Measurements from ENCODE around the gene PNMT. TPM values are rescaled to one million over a fixed set of nuclear protein-coding genes. Genes with fewer than 3 reads are reported as not detected.

Gene PNMT
- polyA plus RNA-seq, 1 donor from 2014 or later = 1.5 TPM

DNA sequence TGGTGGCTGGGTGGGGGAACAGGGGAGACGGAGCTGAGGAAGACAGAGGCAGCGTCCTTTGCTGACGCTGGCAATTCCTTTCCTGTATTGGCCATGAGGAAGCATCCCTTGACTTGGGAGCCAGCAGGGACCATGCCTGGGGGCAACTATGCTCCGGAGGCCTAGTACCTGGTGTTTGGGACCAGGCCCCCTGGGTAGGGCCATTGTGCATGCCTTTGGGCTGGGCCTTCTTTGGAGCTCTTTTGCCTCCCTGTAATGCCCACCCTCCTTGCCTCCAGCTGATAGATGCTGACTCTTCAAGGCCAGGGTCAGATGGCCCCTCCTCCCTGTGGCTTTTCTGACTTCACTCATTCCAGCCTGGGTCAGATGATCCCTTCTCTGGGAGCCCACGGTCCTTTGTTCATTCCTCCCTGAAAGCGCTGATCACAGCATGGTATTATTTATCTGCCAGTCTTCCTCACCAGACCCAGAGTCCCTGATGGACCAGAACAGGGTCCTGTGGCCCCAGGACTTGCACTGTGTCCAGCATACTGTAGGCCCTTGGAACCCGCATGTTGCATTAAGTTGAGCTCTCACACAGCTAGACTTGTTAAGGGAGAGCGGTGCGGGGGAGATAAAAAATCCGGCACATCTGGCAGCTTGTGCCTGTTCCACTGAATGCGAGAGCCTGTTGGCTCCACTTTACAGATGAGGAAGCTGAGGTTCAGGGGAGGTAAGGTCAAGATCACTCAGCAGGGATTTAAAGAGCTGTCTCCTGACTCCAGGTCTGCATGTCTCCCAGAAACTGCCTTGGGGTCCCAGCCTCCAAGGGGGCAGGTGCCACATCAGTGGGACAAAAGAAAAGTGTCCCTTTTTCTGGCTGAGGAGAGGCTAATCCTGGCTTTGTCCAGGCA is 28.4 kb upstream of the PNMT start:
- no peak for TF ChIP-seq EZH2 (IDR thresholded peaks at IDR 0.05; ENCODE audit: borderline replicate concordance, insufficient read depth, low read length, poor library complexity, severe bottlenecking)
- TF ChIP-seq TAF1 (IDR thresholded peaks at IDR 0.05; ENCODE audit: low read depth) = no peak
- no peak for TF ChIP-seq EP300 (conservative IDR thresholded peaks at IDR 0.05; ENCODE audit: poor library complexity, severe bottlenecking)
- TF ChIP-seq, protein P1, sequence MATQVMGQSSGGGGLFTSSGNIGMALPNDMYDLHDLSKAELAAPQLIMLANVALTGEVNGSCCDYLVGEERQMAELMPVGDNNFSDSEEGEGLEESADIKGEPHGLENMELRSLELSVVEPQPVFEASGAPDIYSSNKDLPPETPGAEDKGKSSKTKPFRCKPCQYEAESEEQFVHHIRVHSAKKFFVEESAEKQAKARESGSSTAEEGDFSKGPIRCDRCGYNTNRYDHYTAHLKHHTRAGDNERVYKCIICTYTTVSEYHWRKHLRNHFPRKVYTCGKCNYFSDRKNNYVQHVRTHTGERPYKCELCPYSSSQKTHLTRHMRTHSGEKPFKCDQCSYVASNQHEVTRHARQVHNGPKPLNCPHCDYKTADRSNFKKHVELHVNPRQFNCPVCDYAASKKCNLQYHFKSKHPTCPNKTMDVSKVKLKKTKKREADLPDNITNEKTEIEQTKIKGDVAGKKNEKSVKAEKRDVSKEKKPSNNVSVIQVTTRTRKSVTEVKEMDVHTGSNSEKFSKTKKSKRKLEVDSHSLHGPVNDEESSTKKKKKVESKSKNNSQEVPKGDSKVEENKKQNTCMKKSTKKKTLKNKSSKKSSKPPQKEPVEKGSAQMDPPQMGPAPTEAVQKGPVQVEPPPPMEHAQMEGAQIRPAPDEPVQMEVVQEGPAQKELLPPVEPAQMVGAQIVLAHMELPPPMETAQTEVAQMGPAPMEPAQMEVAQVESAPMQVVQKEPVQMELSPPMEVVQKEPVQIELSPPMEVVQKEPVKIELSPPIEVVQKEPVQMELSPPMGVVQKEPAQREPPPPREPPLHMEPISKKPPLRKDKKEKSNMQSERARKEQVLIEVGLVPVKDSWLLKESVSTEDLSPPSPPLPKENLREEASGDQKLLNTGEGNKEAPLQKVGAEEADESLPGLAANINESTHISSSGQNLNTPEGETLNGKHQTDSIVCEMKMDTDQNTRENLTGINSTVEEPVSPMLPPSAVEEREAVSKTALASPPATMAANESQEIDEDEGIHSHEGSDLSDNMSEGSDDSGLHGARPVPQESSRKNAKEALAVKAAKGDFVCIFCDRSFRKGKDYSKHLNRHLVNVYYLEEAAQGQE (IDR thresholded peaks at IDR 0.05; ENCODE audit: borderline replicate concordance) = no peak
- TF ChIP-seq, protein P2, sequence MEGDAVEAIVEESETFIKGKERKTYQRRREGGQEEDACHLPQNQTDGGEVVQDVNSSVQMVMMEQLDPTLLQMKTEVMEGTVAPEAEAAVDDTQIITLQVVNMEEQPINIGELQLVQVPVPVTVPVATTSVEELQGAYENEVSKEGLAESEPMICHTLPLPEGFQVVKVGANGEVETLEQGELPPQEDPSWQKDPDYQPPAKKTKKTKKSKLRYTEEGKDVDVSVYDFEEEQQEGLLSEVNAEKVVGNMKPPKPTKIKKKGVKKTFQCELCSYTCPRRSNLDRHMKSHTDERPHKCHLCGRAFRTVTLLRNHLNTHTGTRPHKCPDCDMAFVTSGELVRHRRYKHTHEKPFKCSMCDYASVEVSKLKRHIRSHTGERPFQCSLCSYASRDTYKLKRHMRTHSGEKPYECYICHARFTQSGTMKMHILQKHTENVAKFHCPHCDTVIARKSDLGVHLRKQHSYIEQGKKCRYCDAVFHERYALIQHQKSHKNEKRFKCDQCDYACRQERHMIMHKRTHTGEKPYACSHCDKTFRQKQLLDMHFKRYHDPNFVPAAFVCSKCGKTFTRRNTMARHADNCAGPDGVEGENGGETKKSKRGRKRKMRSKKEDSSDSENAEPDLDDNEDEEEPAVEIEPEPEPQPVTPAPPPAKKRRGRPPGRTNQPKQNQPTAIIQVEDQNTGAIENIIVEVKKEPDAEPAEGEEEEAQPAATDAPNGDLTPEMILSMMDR (IDR thresholded peaks at IDR 0.05; ENCODE audit: poor library complexity, severe bottlenecking) = no peak
- TF ChIP-seq SMC3 (conservative IDR thresholded peaks at IDR 0.05; ENCODE audit: poor library complexity) = no peak
- no peak for TF ChIP-seq POLR2AphosphoS5 (IDR thresholded peaks at IDR 0.05)
- no peak for TF ChIP-seq RAD21 (conservative IDR thresholded peaks at IDR 0.05)
- TF ChIP-seq MXI1 (conservative IDR thresholded peaks at IDR 0.05; ENCODE audit: poor library complexity, severe bottlenecking) = no peak
- no peaks in the 10 kb centered on the region for H4K20me1 ChIP-seq (ENCODE audit: insufficient read depth)
- no peak overlapping the region for H3K27ac ChIP-seq (ENCODE audit: low read length)
- H3K9ac ChIP-seq (ENCODE audit: low read length) = no peak overlapping the region
- H3K4me3 ChIP-seq (ENCODE audit: low read length) = no peak overlapping the region
- no peaks in the 10 kb centered on the region for H3K27me3 ChIP-seq (ENCODE audit: insufficient read depth, low read depth, low read length)
- H3K36me3 ChIP-seq (ENCODE audit: insufficient read depth, low read length) = no peaks in the 10 kb centered on the region
- H3F3A ChIP-seq (ENCODE audit: insufficient read depth, low read length, poor library complexity, severe bottlenecking) = no peaks in the 10 kb centered on the region
- no peak overlapping the region for H2AFZ ChIP-seq (ENCODE audit: low read depth, low read length)
- H3K9me2 ChIP-seq (ENCODE audit: insufficient read depth, low read length) = no peaks in the 10 kb centered on the region
- H3K9me3 ChIP-seq (ENCODE audit: low read length) = no peaks in the 10 kb centered on the region
- H3K4me2 ChIP-seq (ENCODE audit: low read length) = no peak overlapping the region
- peaks cover 18% of the 10 kb centered on the region for H3K79me2 ChIP-seq (replicated peaks; ENCODE audit: insufficient read depth, low read length)

DNA sequence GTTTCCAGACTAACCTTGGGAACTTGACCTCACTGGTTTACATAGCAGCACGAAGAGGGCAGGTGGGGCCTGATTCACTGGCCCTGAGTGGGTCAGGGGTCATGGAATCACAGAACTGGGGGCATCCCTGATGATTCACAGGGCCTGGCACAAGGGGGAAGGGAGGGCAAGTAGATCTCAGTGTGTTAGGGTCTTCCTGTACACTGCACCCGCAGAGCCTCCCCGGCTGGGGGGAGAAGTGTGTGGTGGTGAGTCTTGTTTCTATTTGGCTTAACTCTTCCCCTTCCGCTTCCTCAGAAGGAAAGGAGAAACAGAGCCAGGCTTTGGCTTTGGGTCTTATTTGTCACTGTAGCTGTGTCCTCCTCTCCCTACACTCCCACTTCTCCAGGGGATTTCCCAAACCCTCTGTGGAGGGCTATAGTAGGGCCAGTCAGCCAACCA is 27.6 kb upstream of the PNMT start:
- H2AFZ ChIP-seq (ENCODE audit: low read depth, low read length) = no peak overlapping the region
- H3K79me2 ChIP-seq (replicated peaks; ENCODE audit: insufficient read depth, low read length) = peaks cover 18% of the 10 kb centered on the region
- H3K9me3 ChIP-seq (ENCODE audit: low read length) = no peaks in the 10 kb centered on the region
- H3K9me2 ChIP-seq (ENCODE audit: insufficient read depth, low read length) = no peaks in the 10 kb centered on the region
- H3K36me3 ChIP-seq (ENCODE audit: insufficient read depth, low read length) = no peaks in the 10 kb centered on the region
- no peak overlapping the region for H3K4me3 ChIP-seq (ENCODE audit: low read length)
- H3K27me3 ChIP-seq (ENCODE audit: insufficient read depth, low read depth, low read length) = no peaks in the 10 kb centered on the region
- no peaks in the 10 kb centered on the region for H4K20me1 ChIP-seq (ENCODE audit: insufficient read depth)
- no peak overlapping the region for H3K9ac ChIP-seq (ENCODE audit: low read length)
- no peak overlapping the region for H3K4me2 ChIP-seq (ENCODE audit: low read length)
- TF ChIP-seq EP300 (conservative IDR thresholded peaks at IDR 0.05; ENCODE audit: poor library complexity, severe bottlenecking) = no peak
- TF ChIP-seq, protein P2 (IDR thresholded peaks at IDR 0.05; ENCODE audit: poor library complexity, severe bottlenecking) = no peak
- TF ChIP-seq EZH2 (IDR thresholded peaks at IDR 0.05; ENCODE audit: borderline replicate concordance, insufficient read depth, low read length, poor library complexity, severe bottlenecking) = no peak
- no peak for TF ChIP-seq SMC3 (conservative IDR thresholded peaks at IDR 0.05; ENCODE audit: poor library complexity)
- TF ChIP-seq POLR2AphosphoS5 (IDR thresholded peaks at IDR 0.05) = no peak
- TF ChIP-seq, protein P1 (IDR thresholded peaks at IDR 0.05; ENCODE audit: borderline replicate concordance) = no peak
- no peak overlapping the region for H3K27ac ChIP-seq (ENCODE audit: low read length)
- H3F3A ChIP-seq (ENCODE audit: insufficient read depth, low read length, poor library complexity, severe bottlenecking) = no peaks in the 10 kb centered on the region

Data from neural cell (in vitro differentiated cells).